Muscle layer of colon (tissue), 2 donors: ENCODE results near the gene AP3S1.
"Not testable (repeated sequence)": the region's sequence is repeated elsewhere in the genome, so short reads cannot be mapped to it uniquely, and the experiment has no call there.

Source experiments
- H3K27ac ChIP-seq: one replicate; pipeline ENCODE4 v1.7.0; 2013; ENCODE audit warnings: low read depth, mild to moderate bottlenecking, low read length, moderate library complexity
- H3K27me3 ChIP-seq, 2 donors: one replicate each; pipeline ENCODE4 v1.7.0; 2013; ENCODE audit warnings: low read length in 2 of 2, mild to moderate bottlenecking in 2 of 2; ENCODE audit not compliant: insufficient read depth in 2 of 2, control insufficient read depth in 1 of 2
- H3K36me3 ChIP-seq: one replicate; pipeline ENCODE4 v1.7.0; 2013; ENCODE audit warnings: mild to moderate bottlenecking, low read length; ENCODE audit not compliant: insufficient read depth
- H3K4me1 ChIP-seq: one replicate; pipeline ENCODE4 v1.7.0; 2013; ENCODE audit warnings: mild to moderate bottlenecking, low read length; ENCODE audit not compliant: insufficient read depth
- H3K4me3 ChIP-seq, 2 donors: one replicate each; pipeline ENCODE4 v1.7.0; 2013; ENCODE audit warnings: low read length in 2 of 2, low read depth in 1 of 2, mild to moderate bottlenecking in 1 of 2, moderate library complexity in 1 of 2
- H3K9ac ChIP-seq: one replicate; pipeline ENCODE4 v1.7.0; 2013; ENCODE audit warnings: low read length
- H3K9me3 ChIP-seq: one replicate; pipeline ENCODE4 v1.7.0; 2013; ENCODE audit warnings: mild to moderate bottlenecking, low read length
- donor health status: abdominal sarcoma.
- donor health status: Adenocarcinoma of cecum.

AP3S1 gene

DNA sequence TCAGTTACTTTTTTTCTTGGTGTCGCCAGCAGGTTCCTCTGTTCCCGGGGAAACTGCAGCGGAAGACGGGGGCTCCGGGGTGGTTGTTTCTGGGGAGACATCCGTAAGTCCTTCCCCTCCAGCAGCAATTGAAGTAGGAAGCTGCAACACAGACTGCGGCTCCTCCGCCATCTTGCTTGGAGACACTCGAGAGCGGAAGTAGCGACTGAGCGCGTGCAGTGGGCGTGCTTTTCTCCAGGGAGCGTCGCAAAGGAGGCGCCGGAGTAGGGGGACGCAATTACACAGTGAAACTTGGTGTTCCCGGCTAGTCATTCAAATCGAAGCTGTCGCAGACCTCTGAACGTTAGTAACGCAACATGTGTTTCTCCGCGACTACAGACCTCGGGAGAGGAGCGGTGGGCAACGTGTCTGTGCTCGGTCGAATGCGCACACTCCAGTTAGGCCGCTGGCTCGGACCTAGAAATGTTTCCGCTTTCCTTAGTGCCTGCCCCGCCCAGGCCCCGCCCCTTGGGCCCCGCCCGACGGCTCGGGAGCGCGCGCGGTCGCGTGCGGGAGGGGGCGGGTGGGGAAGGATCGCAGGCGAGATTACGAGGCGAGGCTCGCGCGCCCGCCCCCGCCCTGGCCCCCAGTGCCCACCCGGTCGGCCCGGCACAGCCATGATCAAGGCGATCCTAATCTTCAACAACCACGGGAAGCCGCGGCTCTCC lies at the start of gene AP3S1, which contains the start of gene ATG12:
Gene AP3S1 (plus strand): TSS at position 554 of the 707 bp plus-strand sequence. CDS start 103 bp downstream, at position 657.
Gene ATG12 (minus strand): TSS at position 184 of the 707 bp plus-strand sequence. CDS start 13 bp downstream, at position 171.
- Histone ChIP-seq H3K27ac (peak within 1 kb of the TSS; percentile 79), H3K4me3 (peak within 1 kb of the TSS; percentile 78 to 94), H3K9ac (peak within 1 kb of the TSS; percentile 87), H3K4me1 (peaks cover 50% of the 10 kb centered on the region), H3K9me3 (no peaks in the 10 kb centered on the region), H3K36me3 (peaks cover 8% of the 10 kb centered on the region), H3K27me3 (no peaks in the 10 kb centered on the region)

DNA sequence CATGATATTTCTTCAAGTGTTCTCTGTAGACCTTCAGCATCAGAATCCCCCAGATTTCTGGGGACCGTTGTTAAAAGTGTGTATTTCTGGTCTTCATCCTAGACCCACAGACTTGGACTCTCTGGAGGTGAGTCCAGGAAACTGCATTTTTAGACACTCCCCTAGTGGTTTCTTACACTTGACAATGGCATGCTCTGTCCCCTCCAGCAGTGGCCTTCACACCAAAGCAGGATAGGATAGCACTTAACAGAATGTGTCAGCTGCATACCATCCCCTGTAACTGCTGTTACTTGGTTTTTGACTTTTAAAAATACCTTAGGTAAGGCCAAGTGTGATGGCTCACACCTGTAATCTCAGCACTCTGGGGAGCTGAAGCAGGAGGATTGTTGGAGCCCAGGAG lies 46.0 kb upstream of the AP3S1 start:
- Histone ChIP-seq H3K9me3 (no peaks in the 10 kb centered on the region), H3K27ac (no peak overlapping the region), H3K27me3 (no peaks in the 10 kb centered on the region), H3K36me3 (no peaks in the 10 kb centered on the region), H3K9ac (no peak overlapping the region), H3K4me1 (no peaks in the 10 kb centered on the region), H3K4me3 (no peak overlapping the region)

DNA sequence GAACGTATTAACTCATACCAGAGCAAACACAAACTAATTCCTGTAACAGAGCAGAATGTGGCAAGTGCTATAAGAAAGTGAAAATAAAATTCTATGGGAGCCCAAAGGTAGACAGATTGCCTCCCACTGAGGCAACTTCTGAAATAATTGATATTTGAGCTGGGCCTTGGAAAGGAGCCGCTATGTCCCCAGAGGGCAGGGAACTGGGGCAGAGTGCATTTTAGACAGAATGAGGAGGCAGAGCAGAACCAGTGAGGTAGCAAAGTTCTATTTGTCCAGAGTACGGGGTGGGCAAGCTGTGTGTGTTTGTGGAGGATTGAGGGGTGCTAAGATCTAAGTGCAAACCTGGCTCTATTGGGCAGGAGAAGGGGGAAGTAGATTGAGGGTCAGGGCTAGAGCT lies 45.1 kb upstream of the AP3S1 start:
- Histone ChIP-seq H3K9ac (no peak overlapping the region), H3K27ac (no peak overlapping the region), H3K4me3 (no peak overlapping the region), H3K36me3 (no peaks in the 10 kb centered on the region), H3K4me1 (no peaks in the 10 kb centered on the region), H3K9me3 (no peaks in the 10 kb centered on the region), H3K27me3 (no peaks in the 10 kb centered on the region)

DNA sequence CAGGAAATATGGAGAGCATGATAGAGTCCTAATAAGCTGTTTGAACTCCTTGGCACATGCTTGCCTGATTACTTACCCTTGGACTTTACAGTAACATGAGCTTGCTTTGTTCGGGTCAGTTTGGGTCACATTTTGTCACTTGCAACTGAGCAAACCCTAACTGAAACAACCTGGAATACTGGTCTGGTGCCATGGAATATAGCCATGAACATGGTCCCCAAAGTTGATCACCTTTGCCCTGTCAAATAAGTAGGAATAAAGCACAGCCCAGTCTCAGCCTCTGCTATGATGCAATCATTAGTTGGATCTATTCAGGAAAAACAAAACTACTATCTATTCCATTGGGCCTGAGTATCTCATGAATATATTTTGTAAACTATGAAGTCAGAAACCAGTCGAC lies 43.5 kb upstream of the AP3S1 start:
- Histone ChIP-seq H3K4me1 (no peaks in the 10 kb centered on the region), H3K9me3 (no peaks in the 10 kb centered on the region), H3K27ac (no peak overlapping the region), H3K4me3 (no peak overlapping the region), H3K27me3 (no peaks in the 10 kb centered on the region), H3K36me3 (no peaks in the 10 kb centered on the region), H3K9ac (no peak overlapping the region)

DNA sequence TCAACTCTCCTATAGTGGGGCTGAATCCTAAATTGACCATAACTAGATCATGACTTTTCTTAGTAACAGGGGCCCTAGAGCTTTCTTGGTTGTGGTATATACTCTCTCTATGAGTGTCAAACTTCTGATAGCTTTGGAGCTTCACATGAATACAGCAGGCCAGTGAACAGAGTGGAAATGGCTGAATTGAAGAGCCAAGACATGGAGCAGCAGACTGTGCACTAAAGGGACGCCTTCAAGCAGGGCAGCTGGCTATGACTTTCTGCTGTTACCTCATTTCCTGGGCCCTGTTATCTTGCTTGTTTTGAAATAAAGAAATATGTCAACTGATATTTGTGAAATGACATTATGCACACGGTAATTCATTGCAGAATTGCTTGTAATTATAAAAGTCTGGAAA lies 41.6 kb upstream of the AP3S1 start:
- H3K36me3 ChIP-seq, result no peaks in the 10 kb centered on the region
- H3K4me1 ChIP-seq, result no peaks in the 10 kb centered on the region
- H3K9me3 ChIP-seq, result no peaks in the 10 kb centered on the region
- H3K27ac ChIP-seq, result no peak overlapping the region
- H3K4me3 ChIP-seq, result no peak overlapping the region
- H3K9ac ChIP-seq, result no peak overlapping the region
- H3K27me3 ChIP-seq, result no peaks in the 10 kb centered on the region

DNA sequence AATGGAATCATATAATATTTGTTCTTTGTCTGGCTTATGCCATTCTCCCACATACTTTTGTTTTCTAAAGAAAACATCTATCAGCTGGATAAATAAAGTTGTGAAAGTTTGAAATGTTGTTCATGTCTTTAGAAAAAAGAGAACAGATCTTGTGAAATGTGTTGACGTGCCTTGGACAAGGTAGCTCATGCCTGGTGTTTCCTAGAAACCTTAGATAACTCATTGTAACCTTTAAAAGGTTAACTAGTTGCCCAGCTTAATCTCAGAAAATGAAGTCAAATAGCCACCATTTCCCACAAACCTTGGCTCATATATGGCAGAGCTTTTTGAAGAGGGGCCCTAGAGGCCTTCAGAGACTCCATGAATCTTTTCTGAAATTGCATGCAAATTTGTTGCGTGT lies 40.6 kb upstream of the AP3S1 start:
- Histone ChIP-seq H3K36me3 (no peaks in the 10 kb centered on the region), H3K9ac (no peak overlapping the region), H3K9me3 (no peaks in the 10 kb centered on the region), H3K4me1 (no peaks in the 10 kb centered on the region), H3K27me3 (no peaks in the 10 kb centered on the region), H3K4me3 (no peak overlapping the region), H3K27ac (no peak overlapping the region)

DNA sequence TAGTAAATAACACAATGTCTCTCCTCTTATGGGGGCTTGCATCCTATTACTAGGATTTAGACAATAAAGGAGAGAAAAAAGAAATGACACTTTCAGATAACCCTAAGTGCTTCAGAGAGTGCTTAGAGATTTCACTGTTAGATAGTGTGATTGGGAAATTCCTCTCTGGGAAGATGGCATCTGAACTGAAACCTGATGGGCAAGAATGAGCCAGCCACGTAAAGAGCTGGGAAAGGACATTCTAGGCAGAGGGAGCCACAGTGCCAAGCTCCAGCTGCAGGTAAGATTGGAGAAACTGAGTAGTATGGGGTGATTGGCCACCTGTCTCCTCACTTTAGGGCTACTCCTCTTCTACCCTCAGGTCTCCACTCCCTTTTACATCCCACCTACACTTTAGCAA lies 39.8 kb upstream of the AP3S1 start:
- H3K4me3 ChIP-seq, result no peak overlapping the region
- H3K9ac ChIP-seq, result no peak overlapping the region
- no peaks in the 10 kb centered on the region for H3K9me3 ChIP-seq
- no peaks in the 10 kb centered on the region for H3K4me1 ChIP-seq
- H3K36me3 ChIP-seq, result no peaks in the 10 kb centered on the region
- H3K27me3 ChIP-seq, result no peaks in the 10 kb centered on the region
- H3K27ac ChIP-seq, result no peak overlapping the region

DNA sequence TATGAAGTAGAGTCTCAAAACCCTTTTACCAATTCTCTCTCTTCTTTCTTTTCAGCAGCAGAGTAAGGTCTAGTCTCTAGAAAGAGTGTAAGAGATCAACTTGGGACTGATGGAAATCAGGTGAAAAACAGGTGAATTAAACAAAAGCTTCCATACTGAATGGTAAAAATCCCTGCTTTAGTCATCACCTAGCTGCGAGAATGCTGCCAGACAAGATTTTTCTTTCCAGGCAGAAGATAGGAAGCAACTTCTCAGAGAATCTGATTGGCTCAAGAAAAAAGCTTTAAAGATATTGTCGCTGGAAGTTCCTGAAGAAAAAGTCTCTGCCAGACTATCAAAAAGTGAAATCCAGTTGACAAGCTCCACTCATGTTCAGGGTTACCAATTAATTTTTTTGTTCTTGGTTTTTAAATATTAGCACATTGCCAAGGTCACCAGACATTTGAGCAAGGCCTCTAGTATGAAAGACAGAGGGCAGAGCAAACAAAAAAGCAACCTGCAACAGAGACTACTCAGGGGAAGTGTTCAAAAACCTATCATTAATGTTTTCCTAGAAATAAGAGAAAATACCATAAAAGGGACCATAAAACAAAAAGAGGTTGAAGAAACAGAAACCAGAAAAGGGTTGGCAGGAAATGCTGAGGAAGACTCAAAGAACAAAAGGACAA lies 34.6 kb upstream of the AP3S1 start:
- Histone ChIP-seq H3K27ac (no peak overlapping the region), H3K27me3 (no peaks in the 10 kb centered on the region), H3K4me1 (no peaks in the 10 kb centered on the region), H3K9me3 (no peaks in the 10 kb centered on the region), H3K4me3 (no peak overlapping the region), H3K36me3 (no peaks in the 10 kb centered on the region), H3K9ac (no peak overlapping the region)

DNA sequence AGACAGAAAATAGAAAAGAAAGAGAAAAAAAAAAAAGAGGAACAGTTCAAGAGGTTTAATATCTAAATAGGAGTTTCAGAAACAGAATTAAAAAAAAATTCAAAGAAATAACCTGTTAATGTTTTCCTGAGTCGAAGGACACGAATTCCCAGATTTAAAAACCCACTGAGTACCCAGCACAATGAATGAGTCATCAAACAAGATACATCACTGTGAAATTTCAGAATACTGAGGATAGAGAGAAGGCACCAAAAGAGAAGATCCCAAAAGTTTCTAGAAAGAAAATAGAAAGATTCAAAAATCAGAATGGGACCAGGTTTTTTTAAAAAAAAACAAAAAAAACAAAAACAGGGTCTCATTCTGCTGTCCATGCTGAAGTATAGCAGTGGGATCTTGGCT lies 34.1 kb upstream of the AP3S1 start:
- Histone ChIP-seq H3K9me3 (no peaks in the 10 kb centered on the region), H3K27me3 (no peaks in the 10 kb centered on the region), H3K36me3 (no peaks in the 10 kb centered on the region), H3K27ac (no peak overlapping the region), H3K4me3 (no peak overlapping the region), H3K4me1 (no peaks in the 10 kb centered on the region), H3K9ac (no peak overlapping the region)

DNA sequence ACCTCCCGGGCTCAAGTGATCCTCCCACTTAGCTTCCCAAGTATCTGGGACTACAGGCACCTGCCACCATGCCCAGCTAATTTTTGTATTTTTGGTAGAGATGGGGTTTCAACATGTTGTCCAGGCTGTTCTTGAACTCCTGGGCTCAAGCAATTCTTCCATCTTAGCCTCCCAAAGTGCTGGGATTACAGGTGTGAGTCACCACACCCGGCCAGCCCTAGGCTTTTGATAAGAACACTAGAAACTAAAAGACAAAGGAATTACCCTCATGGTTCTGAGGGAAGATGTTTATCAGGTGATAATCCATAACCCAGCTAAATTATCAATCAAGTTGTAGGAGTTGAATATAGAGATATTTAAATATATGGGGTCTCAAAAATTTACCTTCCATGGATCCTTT lies 33.7 kb upstream of the AP3S1 start:
- not testable (repeated sequence) for H3K4me3 ChIP-seq, H3K36me3 ChIP-seq, H3K9me3 ChIP-seq, H3K9ac ChIP-seq, H3K27me3 ChIP-seq, H3K4me1 ChIP-seq, H3K27ac ChIP-seq

DNA sequence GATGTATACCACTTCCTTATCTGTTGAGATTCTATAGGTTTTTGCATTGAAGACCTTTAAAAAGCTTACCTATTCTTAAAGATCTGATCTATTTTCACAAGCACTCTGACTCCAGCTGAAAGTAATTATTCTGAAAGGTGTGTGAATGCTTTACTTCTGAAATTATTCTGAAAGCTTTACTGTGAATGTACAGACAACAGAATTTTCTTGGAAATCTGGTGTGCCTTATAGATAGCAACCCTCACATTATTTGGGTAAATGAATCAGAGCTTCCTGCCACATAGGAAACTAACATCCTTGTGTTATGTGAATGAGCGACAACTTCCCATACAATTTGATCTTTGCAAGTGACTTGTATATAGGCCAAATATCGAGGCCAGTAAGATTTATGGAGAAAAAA lies 31.8 kb upstream of the AP3S1 start:
- H3K4me3 ChIP-seq, result no peak overlapping the region
- no peak overlapping the region for H3K27ac ChIP-seq
- no peaks in the 10 kb centered on the region for H3K36me3 ChIP-seq
- peaks cover 3 to 7% of the 10 kb centered on the region in 2 donors for H3K27me3 ChIP-seq
- no peaks in the 10 kb centered on the region for H3K4me1 ChIP-seq
- H3K9ac ChIP-seq, result no peak overlapping the region
- H3K9me3 ChIP-seq, result no peaks in the 10 kb centered on the region

DNA sequence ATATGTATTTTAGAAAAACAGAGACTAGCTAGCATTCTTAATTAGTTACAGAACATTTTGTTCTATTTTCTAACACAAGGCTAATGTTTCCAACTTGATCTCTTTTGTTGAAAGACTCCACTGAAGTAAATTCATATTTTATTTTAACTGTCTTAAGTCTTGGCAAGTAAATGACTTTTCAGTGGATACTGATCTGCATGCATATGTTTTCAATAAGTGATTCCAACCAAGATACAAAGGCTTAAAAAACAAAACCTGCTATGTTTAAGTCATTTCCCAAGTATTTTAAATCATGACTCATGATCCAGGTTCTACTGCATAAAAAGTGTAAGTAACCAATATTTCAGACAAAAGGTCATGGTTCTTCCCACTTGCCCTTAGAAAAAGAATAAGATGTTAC lies 31.0 kb upstream of the AP3S1 start:
- no peaks in the 10 kb centered on the region for H3K36me3 ChIP-seq
- no peak overlapping the region for H3K9ac ChIP-seq
- no peak overlapping the region for H3K4me3 ChIP-seq
- peaks cover 6 to 14% of the 10 kb centered on the region in 2 donors for H3K27me3 ChIP-seq
- H3K9me3 ChIP-seq, result no peaks in the 10 kb centered on the region
- H3K4me1 ChIP-seq, result peaks cover 6% of the 10 kb centered on the region
- no peak overlapping the region for H3K27ac ChIP-seq
